Keratinocyte (primary cell): Measurements from ENCODE around the gene BMX. TPM values are rescaled to one million over a fixed set of nuclear protein-coding genes. Genes with fewer than 3 reads are reported as not detected.
A peak's percentile ranks its signal among the peaks of the same experiment; 100 is the strongest.

Source experiments
- DNase-seq: peaks from one replicate; pipeline ENCODE4 v3.0.0-alpha.2; 2011; ENCODE audit warnings: low read depth, missing footprints, low spot score
- FAIRE-seq: peaks from 2 replicates; lab custom pipeline; 2011; peaks lifted over from hg19 to GRCh38; lab: Jason Lieb, UNC
- H2AFZ ChIP-seq: 2 replicates; pipeline ENCODE4 v1.6.0; 2012; ENCODE audit warnings: low read length, control low read depth, inconsistent platforms; ENCODE audit not compliant: control insufficient read depth
- H3K27ac ChIP-seq: 2 replicates; pipeline ENCODE4 v1.5.1; 2011; ENCODE audit warnings: low read length; ENCODE audit not compliant: control insufficient read depth, insufficient read depth
- H3K27me3 ChIP-seq: 3 replicates; pipeline ENCODE4 v1.6.0; 2011; ENCODE audit warnings: low read length; ENCODE audit not compliant: control insufficient read depth, insufficient read depth; ENCODE audit errors: extremely low read depth
- H3K36me3 ChIP-seq, 2 experiments: 2 replicates in 1 of 2; 3 replicates in 1 of 2; pipeline ENCODE4 v1.5.1; 2011; ENCODE audit warnings: low read length in 2 of 2, mild to moderate bottlenecking in 1 of 2; ENCODE audit not compliant: control insufficient read depth in 2 of 2, insufficient read depth in 2 of 2; ENCODE audit errors: extremely low read depth in 1 of 2
- H3K4me1 ChIP-seq: 3 replicates; pipeline ENCODE4 v1.5.1; 2011; ENCODE audit warnings: low read length; ENCODE audit not compliant: control insufficient read depth, insufficient read depth; ENCODE audit errors: extremely low read depth
- H3K4me2 ChIP-seq: 3 replicates; pipeline ENCODE4 v1.6.0; 2011; ENCODE audit warnings: low read depth, low read length; ENCODE audit not compliant: control insufficient read depth, insufficient read depth; ENCODE audit errors: extremely low read depth
- H3K4me3 ChIP-seq, 3 experiments: fragments of 200-600 bp in 1 of 3; sonication (generic) in 1 of 3; 2 replicates in 2 of 3; 3 replicates in 1 of 3; pipeline ENCODE4 v1.5.1; 2011 to 2016; ENCODE audit warnings: low read length in 3 of 3, mild to moderate bottlenecking in 3 of 3, control low read depth in 2 of 3, inconsistent platforms in 1 of 3, low read depth in 1 of 3, mixed read lengths in 1 of 3, mixed run types in 1 of 3, moderate library complexity in 1 of 3; ENCODE audit not compliant: control insufficient read depth in 2 of 3, insufficient read depth in 2 of 3; ENCODE audit errors: extremely low read depth in 1 of 3
- H3K79me2 ChIP-seq: 2 replicates; pipeline ENCODE4 v1.6.0; 2012; ENCODE audit warnings: low read length; ENCODE audit not compliant: control insufficient read depth, insufficient read depth
- H3K9ac ChIP-seq: 3 replicates; pipeline ENCODE4 v1.6.0; 2011; ENCODE audit warnings: low read length; ENCODE audit not compliant: control insufficient read depth, insufficient read depth; ENCODE audit errors: extremely low read depth
- H3K9me1 ChIP-seq: 3 replicates; pipeline ENCODE4 v1.6.0; 2011; ENCODE audit warnings: low read length; ENCODE audit not compliant: control insufficient read depth, insufficient read depth; ENCODE audit errors: extremely low read depth
- H3K9me3 ChIP-seq: 2 replicates; pipeline ENCODE4 v1.5.1; 2012; ENCODE audit warnings: low read depth, low read length; ENCODE audit not compliant: control insufficient read depth
- H4K20me1 ChIP-seq: 3 replicates; pipeline ENCODE4 v1.6.0; 2011; ENCODE audit warnings: low read length; ENCODE audit not compliant: control insufficient read depth, insufficient read depth; ENCODE audit errors: extremely low read depth
- CTCF ChIP-seq, 3 experiments: IDR thresholded peaks in 1 of 3; conservative IDR thresholded peaks in 1 of 3; optimal IDR thresholded peaks in 1 of 3; 2 replicates in 2 of 3; 3 replicates in 1 of 3; pipeline versions ENCODE3 to v1.5.1; 2011; ENCODE audit warnings: low read length in 3 of 3, mild to moderate bottlenecking in 3 of 3, moderate library complexity in 2 of 3, control low read depth in 1 of 3, inconsistent platforms in 1 of 3; ENCODE audit not compliant: insufficient read depth in 2 of 3; ENCODE audit errors: extremely low read depth in 1 of 3
- EZH2 ChIP-seq: IDR thresholded peaks from one replicate; pipeline ENCODE4 v1.6.1; 2012; ENCODE audit warnings: inconsistent platforms, mild to moderate bottlenecking, low read length, moderate library complexity
- dilution Hi-C: fragments of 300-500 bp; cut with MboI; formaldehyde crosslinking; loops from one replicate; pipeline ENCODE4 v1.7.0; 2020; ENCODE audit warnings: low sequenced_read_pairs; ENCODE audit not compliant: extremely low pct_ligation_motif_present
- polyA minus RNA-seq, 3 experiments: library from RNA; depleted of rRNA, polyadenylated mRNA; stranded (reverse); fragments of >200 nt; gene quantifications; 1 replicate in 1 of 3; 2 replicates in 1 of 3; 3 replicates in 1 of 3; pipeline ENCODE4 v1.2.3, GENCODE V29; 2011
- polyA plus RNA-seq, 5 experiments: library from polyadenylated mRNA; depleted of rRNA in 3 of 5; stranded (reverse) in 3 of 5; stranded (forward) in 1 of 5; unstranded in 1 of 5; fragments of >200 nt; gene quantifications; 1 replicate in 1 of 5; 2 replicates in 3 of 5; 3 replicates in 1 of 5; pipeline versions ENCODE4 v1.2.1 to v1.2.3, GENCODE V29; 2011 to 2012; ENCODE audit warnings: missing spikeins in 2 of 5, low read depth in 1 of 5, low replicate concordance in 1 of 5

Gene BMX
- polyA plus RNA-seq (0.04 to 0.09 TPM (median 0.06 TPM) in 3 replicates), polyA minus RNA-seq (not detected in 3 replicates)
- polyA plus RNA-seq (2011; ENCODE audit: low read depth) = 0.14 TPM
- polyA plus RNA-seq (2011; cell fraction: cytosol; rRNA removed) = 0.04 TPM in 1 of 2 replicates, not detected in the other
- 0.08 TPM in 1 of 2 replicates, not detected in the other for polyA plus RNA-seq (2011; cell fraction: nucleus; rRNA removed)
- 0.13 and 0.14 TPM in 2 replicates for polyA plus RNA-seq (2012; ENCODE audit: low replicate concordance)
- polyA minus RNA-seq (2011; cell fraction: cytosol; rRNA and poly(A)+ RNA removed) = not detected
- not detected in 2 replicates for polyA minus RNA-seq (2011; cell fraction: nucleus; rRNA and poly(A)+ RNA removed)

- H3K9me1 ChIP-seq = no peaks in the 10 kb centered on the region
- H3K36me3 ChIP-seq = no peaks in the 10 kb centered on the region
- H3K27ac ChIP-seq = no peak within 1 kb of the TSS
- FAIRE-seq (no peak), DNase-seq (no peak)
- no peaks in the 10 kb centered on the region for H3K9me3 ChIP-seq
- no peaks in the 10 kb centered on the region for H4K20me1 ChIP-seq
- H3K4me1 ChIP-seq = peaks cover 21% of the 10 kb centered on the region
- H2AFZ ChIP-seq = no peak within 1 kb of the TSS
- H3K4me2 ChIP-seq = no peak within 1 kb of the TSS
- H3K27me3 ChIP-seq = no peaks in the 10 kb centered on the region
- no peak within 1 kb of the TSS for H3K9ac ChIP-seq
- no peaks in the 10 kb centered on the region for H3K79me2 ChIP-seq
- TF ChIP-seq EZH2 (no peak), CTCF (optimal IDR thresholded peaks at IDR 0.05 in 1 of 3, IDR thresholded peaks at IDR 0.05 in 1 of 3, conservative IDR thresholded peaks at IDR 0.05 in 1 of 3; ENCODE audit: extremely low read depth in 1 of 3, insufficient read depth in 2 of 3, low read length in 3 of 3) (no peak)
- dilution Hi-C loops = no loop called here
- H3K4me3 ChIP-seq = no peak within 1 kb of the TSS
Measured at GRCh38 chrX:15500497-15500966, at the start of gene BMX. Gene BMX (plus strand): TSS chrX:15500807. CDS start chrX:15508354, 7,547 bp downstream.

- dilution Hi-C loops = loop anchor here (25.0 kb wide), 2 partner anchors 90 to 210 kb away; partner anchors contain the start of gene CLTRN
- Histone ChIP-seq H3K27ac (no peak overlapping the region), H3K36me3 (no peaks in the 10 kb centered on the region), H3K4me1 (peaks cover 15% of the 10 kb centered on the region), H3K4me3 (no peak overlapping the region), H3K4me2 (peak overlapping the region; percentile 6), H2AFZ (no peak overlapping the region), H3K9me1 (no peaks in the 10 kb centered on the region), H3K79me2 (no peaks in the 10 kb centered on the region), H3K9me3 (no peaks in the 10 kb centered on the region), H4K20me1 (no peaks in the 10 kb centered on the region), H3K9ac (no peak overlapping the region), H3K27me3 (no peaks in the 10 kb centered on the region)
- DNase-seq = no peak
- FAIRE-seq = peak; percentile 81
- TF ChIP-seq EZH2 (no peak), CTCF (optimal IDR thresholded peaks at IDR 0.05 in 1 of 3, IDR thresholded peaks at IDR 0.05 in 1 of 3, conservative IDR thresholded peaks at IDR 0.05 in 1 of 3; ENCODE audit: extremely low read depth in 1 of 3, insufficient read depth in 2 of 3, low read length in 3 of 3) (no peak)
Measured at GRCh38 chrX:15451913-15452312, 48.7 kb upstream of the BMX start.
